ENCODE data around the gene PGAP1. TPM values are rescaled to one million over a fixed set of nuclear protein-coding genes. Genes with fewer than 3 reads are reported as not detected.

Gene PGAP1
- total RNA-seq, 1 experiment from 2014 or later = 7.4 TPM

DNA sequence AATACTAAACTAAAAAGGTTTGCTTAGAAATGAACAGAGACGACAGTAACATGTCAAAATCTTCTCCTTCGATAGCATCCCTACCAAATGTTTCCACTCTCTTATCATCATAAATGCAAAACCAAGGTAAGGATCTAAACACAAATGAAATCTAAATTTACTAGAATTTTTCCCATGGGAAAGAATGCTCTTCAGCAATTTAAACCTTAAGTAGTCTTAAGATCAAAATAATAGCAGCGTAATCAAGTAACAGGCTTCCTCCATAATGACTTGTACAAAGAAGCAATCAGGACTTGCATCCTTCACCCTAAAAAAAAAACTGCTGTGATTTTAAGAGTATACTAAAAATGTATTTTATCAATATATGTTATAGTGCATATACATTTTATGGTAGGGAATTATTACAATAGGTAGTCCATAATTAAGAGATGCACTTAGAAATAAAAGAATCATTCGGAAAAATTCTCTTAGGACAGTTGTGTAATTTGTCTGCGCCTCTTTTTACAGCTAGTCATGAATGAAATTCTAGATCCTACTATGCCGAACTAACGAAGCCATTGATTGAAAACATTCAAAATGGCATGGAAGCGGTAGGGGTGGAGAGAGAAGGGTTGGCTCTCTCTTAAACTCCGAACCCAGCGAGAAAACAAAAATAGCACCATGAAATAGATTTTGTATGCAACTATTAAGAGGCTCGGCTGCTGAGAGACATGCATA is 1.3 kb downstream of the PGAP1 start:
- TF ChIP-seq, protein P1, sequence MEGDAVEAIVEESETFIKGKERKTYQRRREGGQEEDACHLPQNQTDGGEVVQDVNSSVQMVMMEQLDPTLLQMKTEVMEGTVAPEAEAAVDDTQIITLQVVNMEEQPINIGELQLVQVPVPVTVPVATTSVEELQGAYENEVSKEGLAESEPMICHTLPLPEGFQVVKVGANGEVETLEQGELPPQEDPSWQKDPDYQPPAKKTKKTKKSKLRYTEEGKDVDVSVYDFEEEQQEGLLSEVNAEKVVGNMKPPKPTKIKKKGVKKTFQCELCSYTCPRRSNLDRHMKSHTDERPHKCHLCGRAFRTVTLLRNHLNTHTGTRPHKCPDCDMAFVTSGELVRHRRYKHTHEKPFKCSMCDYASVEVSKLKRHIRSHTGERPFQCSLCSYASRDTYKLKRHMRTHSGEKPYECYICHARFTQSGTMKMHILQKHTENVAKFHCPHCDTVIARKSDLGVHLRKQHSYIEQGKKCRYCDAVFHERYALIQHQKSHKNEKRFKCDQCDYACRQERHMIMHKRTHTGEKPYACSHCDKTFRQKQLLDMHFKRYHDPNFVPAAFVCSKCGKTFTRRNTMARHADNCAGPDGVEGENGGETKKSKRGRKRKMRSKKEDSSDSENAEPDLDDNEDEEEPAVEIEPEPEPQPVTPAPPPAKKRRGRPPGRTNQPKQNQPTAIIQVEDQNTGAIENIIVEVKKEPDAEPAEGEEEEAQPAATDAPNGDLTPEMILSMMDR (IDR thresholded peaks at IDR 0.05; ENCODE audit: unreplicated experiment) = no peak
- Mint-ChIP-seq H3K27ac (ENCODE audit: low read depth, unreplicated experiment) (peak overlapping the region; percentile 61), H3K4me1 (ENCODE audit: insufficient read depth, unreplicated experiment) (peaks cover 24% of the 10 kb centered on the region), H3K27me3 (ENCODE audit: insufficient read depth, unreplicated experiment) (no peaks in the 10 kb centered on the region), H3K4me3 (ENCODE audit: unreplicated experiment) (peak overlapping the region; percentile 96), H3K9me3 (ENCODE audit: unreplicated experiment) (no peaks in the 10 kb centered on the region), H3K36me3 (ENCODE audit: insufficient read depth, unreplicated experiment) (peaks cover 9% of the 10 kb centered on the region)
- ChIA-PET POLR2A (interaction anchor here (0.6 to 2.8 kb wide), 16 partner anchors 10 to 755 kb away, joined by 3 to 16 read pairs (median 4); partner anchors contain the start of genes GTF3C3 and SF3B1), CTCF (interaction anchor here (0.6 to 0.7 kb wide), 3 partner anchors 120 to 188 kb away, joined by 3 to 5 read pairs (median 3); no protein-coding TSS in a partner anchor)
- BruUV-seq (replicated peaks) = TSS peak; percentile 35
- intact Hi-C loops (cut with micrococcal nuclease) = loop anchor here (5.0 to 10.0 kb wide), 4 partner anchors 62 to 172 kb away; partner anchors contain the start of gene GTF3C3
- no peak for DNase-seq (ENCODE audit: unreplicated experiment)

- Mint-ChIP-seq H3K9me3 (ENCODE audit: unreplicated experiment) (peaks cover 7% of the 10 kb centered on the region), H3K27me3 (ENCODE audit: insufficient read depth, unreplicated experiment) (no peaks in the 10 kb centered on the region), H3K4me1 (ENCODE audit: insufficient read depth, unreplicated experiment) (peaks cover 31% of the 10 kb centered on the region), H3K27ac (ENCODE audit: low read depth, unreplicated experiment) (peak overlapping the region; percentile 61), H3K4me3 (ENCODE audit: unreplicated experiment) (peak overlapping the region; percentile 96), H3K36me3 (ENCODE audit: insufficient read depth, unreplicated experiment) (peaks cover 15% of the 10 kb centered on the region)
- intact Hi-C loops (cut with micrococcal nuclease) = loop anchor here (10.0 kb wide), 1 partner anchor 129 kb away; the partner anchor contains the start of gene GTF3C3
- no peak for DNase-seq (ENCODE audit: unreplicated experiment)
- BruUV-seq (replicated peaks) = no TSS peak
- POLR2A ChIA-PET = interaction anchor here (0.7 to 2.8 kb wide), 6 partner anchors 9 to 781 kb away, joined by 3 to 16 read pairs (median 4); partner anchors contain the start of genes GTF3C3 and MARS2
- CTCF ChIA-PET = no interaction called here
- TF ChIP-seq, protein P1 (IDR thresholded peaks at IDR 0.05; ENCODE audit: unreplicated experiment) = no peak
These were observed 2.5 kb downstream of the PGAP1 start for GRCh38 chr2:196924051-196924450.

DNA sequence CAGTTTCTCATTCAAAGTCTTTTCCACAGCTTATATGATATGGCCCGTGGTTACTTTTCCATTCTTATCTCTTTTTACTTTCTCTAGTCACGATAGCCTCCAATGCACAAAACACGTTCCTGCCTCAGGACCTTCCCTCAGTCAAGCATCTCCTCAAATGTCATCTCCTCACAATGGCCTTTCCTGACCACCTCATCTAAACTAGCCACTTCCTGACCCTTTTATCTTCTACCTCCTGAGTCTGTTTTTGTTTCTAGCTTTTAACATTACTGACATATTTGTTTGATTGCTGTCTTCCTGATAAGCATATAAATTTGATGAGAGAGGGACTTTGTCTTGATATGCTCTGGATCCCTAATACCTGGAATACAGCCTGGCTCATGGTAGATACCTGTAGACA is 7.6 kb downstream of the PGAP1 start:
- H3K27me3 Mint-ChIP-seq (ENCODE audit: insufficient read depth, unreplicated experiment) = no peaks in the 10 kb centered on the region
- no peak overlapping the region for H3K27ac Mint-ChIP-seq (ENCODE audit: low read depth, unreplicated experiment)
- H3K9me3 Mint-ChIP-seq (ENCODE audit: unreplicated experiment) = peaks cover 11% of the 10 kb centered on the region
- DNase-seq (ENCODE audit: unreplicated experiment) = no peak
- H3K36me3 Mint-ChIP-seq (ENCODE audit: insufficient read depth, unreplicated experiment) = peaks cover 31% of the 10 kb centered on the region
- ChIA-PET POLR2A (no interaction called here), CTCF (no interaction called here)
- intact Hi-C loops (cut with micrococcal nuclease) = no loop called here
- BruUV-seq (replicated peaks) = no TSS peak
- H3K4me1 Mint-ChIP-seq (ENCODE audit: insufficient read depth, unreplicated experiment) = peaks cover 29% of the 10 kb centered on the region
- H3K4me3 Mint-ChIP-seq (ENCODE audit: unreplicated experiment) = no peak overlapping the region
- TF ChIP-seq, protein P1 (IDR thresholded peaks at IDR 0.05; ENCODE audit: unreplicated experiment) = no peak

- intact Hi-C loops (cut with micrococcal nuclease) = no loop called here
- peaks cover 11% of the 10 kb centered on the region for H3K9me3 Mint-ChIP-seq (ENCODE audit: unreplicated experiment)
- CTCF ChIA-PET = interaction anchor here (0.6 kb wide), 1 partner anchor 30 kb away, joined by 6 read pairs; no protein-coding TSS in a partner anchor
- peaks cover 39% of the 10 kb centered on the region for H3K36me3 Mint-ChIP-seq (ENCODE audit: insufficient read depth, unreplicated experiment)
- H3K27ac Mint-ChIP-seq (ENCODE audit: low read depth, unreplicated experiment) = no peak overlapping the region
- TF ChIP-seq, protein P1 (IDR thresholded peaks at IDR 0.05; ENCODE audit: unreplicated experiment) = no peak
- H3K4me3 Mint-ChIP-seq (ENCODE audit: unreplicated experiment) = no peak overlapping the region
- POLR2A ChIA-PET = interaction anchor here (1.0 kb wide), 1 partner anchor 17 kb away, joined by 5 read pairs; no protein-coding TSS in a partner anchor
- peaks cover 19% of the 10 kb centered on the region for H3K4me1 Mint-ChIP-seq (ENCODE audit: insufficient read depth, unreplicated experiment)
- no peaks in the 10 kb centered on the region for H3K27me3 Mint-ChIP-seq (ENCODE audit: insufficient read depth, unreplicated experiment)
- DNase-seq (ENCODE audit: unreplicated experiment) = no peak
- no TSS peak for BruUV-seq (replicated peaks)
These were observed 8.7 kb downstream of the PGAP1 start for GRCh38 chr2:196917802-196918201.

All from MCF 10A (cell line).